HEK293T (cell line): ENCODE measurements around the gene PEAK1.
"Not testable (repeated sequence)": the region's sequence is repeated elsewhere in the genome, so short reads cannot be mapped to it uniquely, and the experiment has no call there.

Source experiments
- ARNT ChIP-seq: fragments of 450-650 bp; IDR thresholded peaks from 2 replicates; pipeline ENCODE4 v1.6.1; 2017; ENCODE audit warnings: mild to moderate bottlenecking
- BHLHE40 ChIP-seq: fragments of 450-650 bp; IDR thresholded peaks from 2 replicates; pipeline ENCODE4 v1.6.1; 2016; ENCODE audit warnings: mild to moderate bottlenecking, moderate library complexity, borderline replicate concordance
- ELF4 ChIP-seq: fragments of 450-650 bp; IDR thresholded peaks from 2 replicates; pipeline ENCODE4 v1.6.1; 2017; ENCODE audit warnings: antibody characterized with exemption
- FOXA1 ChIP-seq: fragments of 450-650 bp; IDR thresholded peaks from 2 replicates; pipeline ENCODE4 v1.6.1; 2016; ENCODE audit warnings: mild to moderate bottlenecking
- FOXM1 ChIP-seq: fragments of 450-650 bp; IDR thresholded peaks from 2 replicates; pipeline ENCODE4 v1.6.1; 2017; ENCODE audit warnings: mild to moderate bottlenecking, borderline replicate concordance
- HDGF ChIP-seq: fragments of 450-650 bp; IDR thresholded peaks from 2 replicates; pipeline ENCODE4 v1.6.1; 2017; ENCODE audit warnings: antibody characterized with exemption, borderline replicate concordance
- L3MBTL2 ChIP-seq: fragments of 450-650 bp; conservative IDR thresholded peaks from 2 replicates; pipeline ENCODE4 v1.6.1; 2016; ENCODE audit warnings: mild to moderate bottlenecking
- NFRKB ChIP-seq: fragments of 450-650 bp; IDR thresholded peaks from 2 replicates; pipeline ENCODE4 v1.6.1; 2016; ENCODE audit warnings: mild to moderate bottlenecking, moderate library complexity
- SP1 ChIP-seq: fragments of 450-650 bp; IDR thresholded peaks from 2 replicates; pipeline ENCODE4 v1.6.1; 2017
- TARDBP ChIP-seq: fragments of 450-650 bp; IDR thresholded peaks from 2 replicates; pipeline ENCODE4 v1.6.1; 2016
- ZNF384 ChIP-seq: fragments of 450-650 bp; IDR thresholded peaks from 2 replicates; pipeline ENCODE4 v1.6.1; 2016

DNA sequence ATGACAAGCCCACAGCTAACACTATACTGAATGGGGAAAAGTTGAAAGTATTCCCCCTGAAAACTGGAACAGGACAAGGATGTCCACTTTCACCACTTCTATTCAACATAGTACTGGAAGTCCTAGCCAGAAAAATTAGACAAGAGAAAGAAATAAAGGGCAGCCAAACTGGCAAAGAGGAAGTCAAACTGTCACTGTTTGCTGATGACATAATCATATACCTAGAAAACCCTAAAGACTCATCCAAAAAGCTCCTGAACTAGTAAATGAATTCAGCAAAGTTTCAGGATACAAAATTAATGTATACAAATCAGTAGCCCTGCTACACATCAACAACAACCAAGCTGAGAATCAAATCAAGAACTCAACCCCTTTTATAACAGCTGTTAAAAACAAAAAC, 146.8 kb downstream of the PEAK1 start:
- TF ChIP-seq NFRKB, ELF4, TARDBP, SP1, BHLHE40, FOXA1, ZNF384, ARNT, L3MBTL2, HDGF, FOXM1: not testable (repeated sequence)
